ENCODE results near the gene ATP8A2.

- TF ChIP-seq REST (IDR thresholded peaks at IDR 0.05; ENCODE audit: insufficient read depth in 1 of 2, low read depth in 2 of 2, low read length in 2 of 2): no peak
- TF ChIP-seq TAF1 (IDR thresholded peaks at IDR 0.05; ENCODE audit: borderline replicate concordance, insufficient read depth, low read length): no peak
Measured at GRCh38 chr13:25502551-25502950, 130.8 kb downstream of the ATP8A2 start.

Data from PFSK-1 (cell line).